ENCODE measurements around the gene PTGS1.

- TF ChIP-seq CTCF (conservative IDR thresholded peaks at IDR 0.05) (no peak), EZH2 (IDR thresholded peaks at IDR 0.05; ENCODE audit: low read depth) (no peak)
Measured at GRCh38 chr9:122364117-122364782, 6.6 kb upstream of the PTGS1 start.
